SK-N-MC (cell line): ENCODE measurements around the gene MPHOSPH8.

Experiments
- EZH2 ChIP-seq: fragments of 200-600 bp; sonication (generic); IDR thresholded peaks from one replicate; pipeline ENCODE4 v1.6.1; 2017; ENCODE audit warnings: antibody characterized with exemption
- FOXP2 ChIP-seq: optimal IDR thresholded peaks from 2 replicates; pipeline ENCODE3; 2011; ENCODE audit warnings: mild to moderate bottlenecking, moderate library complexity; ENCODE audit not compliant: insufficient read depth; ENCODE audit errors: extremely low read length, control extremely low read depth
- POLR2AphosphoS5 ChIP-seq: IDR thresholded peaks from 2 replicates; pipeline ENCODE4 v1.6.1; 2012; ENCODE audit warnings: mild to moderate bottlenecking, low read depth, low read length, borderline replicate concordance

DNA sequence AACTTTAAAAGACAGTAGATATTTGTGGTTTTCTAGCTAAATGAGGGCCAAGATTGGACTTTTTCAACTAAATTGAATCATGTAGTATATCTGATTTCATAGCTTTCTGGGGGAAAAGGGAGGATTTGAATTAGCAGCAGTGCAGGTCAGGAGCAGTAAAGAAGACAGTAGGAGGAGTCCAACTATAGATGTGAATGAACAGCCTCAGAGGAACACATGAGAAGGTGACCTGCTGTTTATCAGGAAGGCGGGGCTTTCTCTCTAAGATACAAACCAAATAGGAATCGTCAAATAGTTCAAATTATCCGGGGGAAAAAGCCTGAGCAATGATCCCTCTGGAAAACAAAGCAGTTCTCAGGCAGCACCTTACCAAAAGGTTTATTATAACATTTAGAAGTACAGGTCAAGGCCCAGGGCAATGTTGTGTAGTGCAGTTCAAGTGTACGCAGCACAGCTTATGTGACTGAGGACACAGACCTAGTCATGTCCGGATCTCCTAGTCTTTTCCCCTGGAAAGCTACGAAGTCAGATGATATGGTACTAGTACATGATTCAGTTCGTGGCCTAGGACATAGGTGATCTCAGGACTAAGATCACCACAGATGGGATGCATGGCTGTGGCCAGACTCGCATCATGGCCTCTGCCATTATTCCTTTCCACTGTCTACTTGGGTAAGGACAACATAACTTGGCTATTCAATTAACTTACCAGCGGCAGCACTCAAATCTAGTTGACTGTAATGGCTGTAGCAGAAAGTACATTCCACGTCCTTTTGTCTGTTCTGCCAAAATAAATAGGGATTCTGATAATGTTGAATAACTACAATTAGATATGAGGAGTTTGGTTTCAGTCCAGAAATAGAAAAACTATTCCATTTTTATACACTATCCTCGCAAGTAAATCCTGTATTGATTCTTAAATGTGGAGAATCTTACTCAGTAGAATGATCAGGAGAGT is 40.3 kb downstream of the MPHOSPH8 start:
- TF ChIP-seq EZH2 (no peak), POLR2AphosphoS5 (no peak), FOXP2 (no peak)
